Measurements from ENCODE around the gene NACC2. TPM values are rescaled to one million over a fixed set of nuclear protein-coding genes. Genes with fewer than 3 reads are reported as not detected.

NACC2 gene
- total and polyA plus RNA-seq, 10 of the 15 experiments (the other 5 are each of a cell fraction or from before 2014, with no cell fraction given): 0.66 to 14.7 (median 3.5) TPM

DNA sequence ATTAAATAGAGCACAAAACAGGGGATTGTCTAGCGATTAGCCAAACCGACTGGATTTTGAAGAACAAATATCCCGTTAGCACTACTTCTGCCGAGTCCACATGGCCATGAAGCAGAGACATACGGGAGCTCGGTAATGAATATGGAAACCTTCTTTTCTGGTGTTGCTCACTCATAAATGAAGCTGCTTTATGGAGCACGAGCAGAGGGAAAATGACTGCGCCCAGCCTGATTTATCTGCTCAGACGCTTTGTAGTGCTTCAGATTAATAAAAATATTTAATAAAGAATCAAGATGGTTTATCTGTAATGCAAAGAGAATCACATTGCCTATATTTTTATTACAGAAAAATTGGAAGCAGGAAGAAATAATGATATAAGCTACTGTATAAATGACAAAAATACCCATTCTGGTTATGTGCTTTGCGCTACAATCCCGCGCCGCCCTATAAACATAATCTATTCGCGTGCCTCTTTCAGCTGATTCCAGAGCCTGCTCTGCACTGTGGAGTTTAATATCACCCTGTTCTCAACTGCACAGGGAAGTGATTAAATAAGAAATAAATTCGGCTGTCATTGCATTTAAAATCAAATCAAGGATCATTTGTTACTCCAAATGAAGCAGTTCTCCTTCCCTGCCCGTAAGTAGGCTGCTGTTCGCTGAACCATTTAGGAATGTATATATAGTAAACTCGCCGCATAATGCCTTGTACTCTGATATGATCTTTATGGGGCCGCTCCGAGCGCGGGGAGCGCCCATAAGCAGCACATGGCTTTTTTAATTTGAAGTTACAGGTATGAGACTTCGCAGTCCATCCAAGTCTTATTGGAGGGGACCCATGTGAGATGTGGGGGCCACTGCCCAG lies 111.6 kb downstream of the NACC2 start (continued):
- TF ChIP-seq, protein P1, sequence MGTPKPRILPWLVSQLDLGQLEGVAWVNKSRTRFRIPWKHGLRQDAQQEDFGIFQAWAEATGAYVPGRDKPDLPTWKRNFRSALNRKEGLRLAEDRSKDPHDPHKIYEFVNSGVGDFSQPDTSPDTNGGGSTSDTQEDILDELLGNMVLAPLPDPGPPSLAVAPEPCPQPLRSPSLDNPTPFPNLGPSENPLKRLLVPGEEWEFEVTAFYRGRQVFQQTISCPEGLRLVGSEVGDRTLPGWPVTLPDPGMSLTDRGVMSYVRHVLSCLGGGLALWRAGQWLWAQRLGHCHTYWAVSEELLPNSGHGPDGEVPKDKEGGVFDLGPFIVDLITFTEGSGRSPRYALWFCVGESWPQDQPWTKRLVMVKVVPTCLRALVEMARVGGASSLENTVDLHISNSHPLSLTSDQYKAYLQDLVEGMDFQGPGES (IDR thresholded peaks at IDR 0.05): no peak
- TF ChIP-seq PML (IDR thresholded peaks at IDR 0.05; ENCODE audit: low read length) (no peak), EED (IDR thresholded peaks at IDR 0.05; ENCODE audit: low read depth) (no peak)

DNA sequence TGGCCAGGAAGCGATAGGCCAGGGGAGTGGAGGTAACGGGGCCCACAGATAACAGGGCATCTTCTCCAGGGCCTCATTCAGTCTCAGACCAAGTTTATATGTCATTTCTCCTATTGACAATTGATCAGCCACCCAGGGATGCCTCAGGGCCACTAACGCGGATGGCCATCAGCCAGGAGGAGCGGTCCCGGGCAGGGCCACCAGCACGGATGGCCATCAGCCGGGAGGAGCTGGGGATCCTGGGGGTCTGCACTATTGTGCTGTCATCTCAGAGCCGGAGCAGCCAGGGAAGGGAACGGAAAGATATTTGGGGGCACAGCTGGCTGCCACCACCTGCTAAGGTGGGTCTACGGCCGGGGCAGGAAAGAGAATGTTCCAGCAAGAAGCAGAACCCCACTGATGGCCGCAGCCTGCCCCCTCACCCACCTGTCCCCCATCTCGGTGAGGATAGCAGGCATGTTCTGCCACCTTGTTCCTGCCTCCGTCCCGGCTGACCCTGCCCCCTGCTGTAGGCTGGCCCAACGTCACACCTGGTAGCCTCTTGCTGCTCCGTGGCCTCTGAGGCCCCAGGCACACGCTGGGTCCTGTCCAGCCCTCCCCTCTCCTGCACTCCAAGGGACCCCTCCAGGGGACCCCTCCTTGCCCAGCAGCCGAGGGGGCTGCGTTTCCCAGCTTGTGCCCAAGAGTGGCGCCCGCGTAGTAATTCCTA lies 112.4 kb downstream of the NACC2 start:
- RAD21 ChIA-PET (ENCODE audit: unreplicated experiment): no interaction called here
- SMC1A ChIA-PET (ENCODE audit: uncharacterized antibody, unreplicated experiment): no interaction called here
- no TSS peak for BruUV-seq (replicated peaks)
- TF ChIP-seq ZZZ3 (IDR thresholded peaks at IDR 0.05; ENCODE audit: control insufficient read depth, insufficient read length, low read depth) (no peak), SUPT20H (IDR thresholded peaks at IDR 0.05; ENCODE audit: borderline replicate concordance, control insufficient read depth, low read depth, low read length) (no peak), ATF7 (IDR thresholded peaks at IDR 0.05; ENCODE audit: low read depth) (no peak), ZBED1 (IDR thresholded peaks at IDR 0.05; ENCODE audit: borderline replicate concordance) (no peak), TCF7 (IDR thresholded peaks at IDR 0.05; ENCODE audit: borderline replicate concordance) (no peak), SMC3 (IDR thresholded peaks at IDR 0.05; ENCODE audit: borderline replicate concordance, low read length) (no peak), JUND (IDR thresholded peaks at IDR 0.05; ENCODE audit: low read depth, low read length) (no peak), NBN (IDR thresholded peaks at IDR 0.05) (no peak), CHD4 (IDR thresholded peaks at IDR 0.05) (no peak), SIN3A (IDR thresholded peaks at IDR 0.05; ENCODE audit: low read depth, low read length) (no peak)
- TF ChIP-seq, protein P2, sequence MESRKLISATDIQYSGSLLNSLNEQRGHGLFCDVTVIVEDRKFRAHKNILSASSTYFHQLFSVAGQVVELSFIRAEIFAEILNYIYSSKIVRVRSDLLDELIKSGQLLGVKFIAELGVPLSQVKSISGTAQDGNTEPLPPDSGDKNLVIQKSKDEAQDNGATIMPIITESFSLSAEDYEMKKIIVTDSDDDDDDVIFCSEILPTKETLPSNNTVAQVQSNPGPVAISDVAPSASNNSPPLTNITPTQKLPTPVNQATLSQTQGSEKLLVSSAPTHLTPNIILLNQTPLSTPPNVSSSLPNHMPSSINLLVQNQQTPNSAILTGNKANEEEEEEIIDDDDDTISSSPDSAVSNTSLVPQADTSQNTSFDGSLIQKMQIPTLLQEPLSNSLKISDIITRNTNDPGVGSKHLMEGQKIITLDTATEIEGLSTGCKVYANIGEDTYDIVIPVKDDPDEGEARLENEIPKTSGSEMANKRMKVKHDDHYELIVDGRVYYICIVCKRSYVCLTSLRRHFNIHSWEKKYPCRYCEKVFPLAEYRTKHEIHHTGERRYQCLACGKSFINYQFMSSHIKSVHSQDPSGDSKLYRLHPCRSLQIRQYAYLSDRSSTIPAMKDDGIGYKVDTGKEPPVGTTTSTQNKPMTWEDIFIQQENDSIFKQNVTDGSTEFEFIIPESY (IDR thresholded peaks at IDR 0.05): no peak
- TF ChIP-seq, protein P3, sequence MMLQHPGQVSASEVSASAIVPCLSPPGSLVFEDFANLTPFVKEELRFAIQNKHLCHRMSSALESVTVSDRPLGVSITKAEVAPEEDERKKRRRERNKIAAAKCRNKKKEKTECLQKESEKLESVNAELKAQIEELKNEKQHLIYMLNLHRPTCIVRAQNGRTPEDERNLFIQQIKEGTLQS (IDR thresholded peaks at IDR 0.05; ENCODE audit: borderline replicate concordance, extremely low read depth, low read depth, low read length): no peak
- TF ChIP-seq, protein P4, sequence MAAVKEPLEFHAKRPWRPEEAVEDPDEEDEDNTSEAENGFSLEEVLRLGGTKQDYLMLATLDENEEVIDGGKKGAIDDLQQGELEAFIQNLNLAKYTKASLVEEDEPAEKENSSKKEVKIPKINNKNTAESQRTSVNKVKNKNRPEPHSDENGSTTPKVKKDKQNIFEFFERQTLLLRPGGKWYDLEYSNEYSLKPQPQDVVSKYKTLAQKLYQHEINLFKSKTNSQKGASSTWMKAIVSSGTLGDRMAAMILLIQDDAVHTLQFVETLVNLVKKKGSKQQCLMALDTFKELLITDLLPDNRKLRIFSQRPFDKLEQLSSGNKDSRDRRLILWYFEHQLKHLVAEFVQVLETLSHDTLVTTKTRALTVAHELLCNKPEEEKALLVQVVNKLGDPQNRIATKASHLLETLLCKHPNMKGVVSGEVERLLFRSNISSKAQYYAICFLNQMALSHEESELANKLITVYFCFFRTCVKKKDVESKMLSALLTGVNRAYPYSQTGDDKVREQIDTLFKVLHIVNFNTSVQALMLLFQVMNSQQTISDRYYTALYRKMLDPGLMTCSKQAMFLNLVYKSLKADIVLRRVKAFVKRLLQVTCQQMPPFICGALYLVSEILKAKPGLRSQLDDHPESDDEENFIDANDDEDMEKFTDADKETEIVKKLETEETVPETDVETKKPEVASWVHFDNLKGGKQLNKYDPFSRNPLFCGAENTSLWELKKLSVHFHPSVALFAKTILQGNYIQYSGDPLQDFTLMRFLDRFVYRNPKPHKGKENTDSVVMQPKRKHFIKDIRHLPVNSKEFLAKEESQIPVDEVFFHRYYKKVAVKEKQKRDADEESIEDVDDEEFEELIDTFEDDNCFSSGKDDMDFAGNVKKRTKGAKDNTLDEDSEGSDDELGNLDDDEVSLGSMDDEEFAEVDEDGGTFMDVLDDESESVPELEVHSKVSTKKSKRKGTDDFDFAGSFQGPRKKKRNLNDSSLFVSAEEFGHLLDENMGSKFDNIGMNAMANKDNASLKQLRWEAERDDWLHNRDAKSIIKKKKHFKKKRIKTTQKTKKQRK (IDR thresholded peaks at IDR 0.05; ENCODE audit: low read depth, low read length): no peak

More for the DNA sequence above, 112.4 kb downstream of the NACC2 start:
- no peak for DNase-seq (ENCODE audit: low read depth, low spot score)
- FAIRE-seq: no peak
- Histone ChIP-seq H4K20me1 (ENCODE audit: control insufficient read depth, insufficient read depth) (no peaks in the 10 kb centered on the region), H3K79me2 (ENCODE audit: control insufficient read depth, insufficient read depth, low read length) (no peaks in the 10 kb centered on the region), H3K27me3 (replicated peaks in 1 of 2; ENCODE audit: control insufficient read depth in 2 of 2, insufficient read depth in 2 of 2, low read length in 1 of 2) (peaks cover 0 to 2% of the 10 kb centered on the region in 2 experiments; a peak in 2 of 4 replicates), H3K9me3 (replicated peaks; ENCODE audit: control insufficient read depth, insufficient read depth, low read length) (no peaks in the 10 kb centered on the region), H3K36me3 (ENCODE audit: control insufficient read depth in 2 of 2, insufficient read depth in 2 of 2, low read length in 1 of 2) (no peaks in the 10 kb centered on the region), H3K9ac (ENCODE audit: control insufficient read depth, insufficient read depth, low read length) (no peak overlapping the region), H3K4me3 (no peak overlapping the region), H3K4me2 (ENCODE audit: control insufficient read depth, insufficient read depth) (no peak overlapping the region), H3K4me1 (ENCODE audit: control insufficient read depth, insufficient read depth, low read length) (no peaks in the 10 kb centered on the region), H3K27ac (ENCODE audit: control insufficient read depth, insufficient read depth) (no peak overlapping the region), H2AFZ (ENCODE audit: control insufficient read depth, low read depth, low read length) (no peak overlapping the region)
- ATAC-seq: no peak
- WGBS (ENCODE audit: insufficient coverage, insufficient replicate concordance, low lambda C conversion rate, missing lambda C conversion rate): 43% methylated on average over 24 of the region's 24 CpGs
- intact Hi-C loops (cut with micrococcal nuclease; ENCODE audit: unreplicated experiment): no loop called here
- in situ Hi-C loops (cut with MboI): no loop called here
- ChIA-PET CTCF (no interaction called here), POLR2A (no interaction called here)

Data from GM12878 (cell line).